Vagina (tissue), 2 donors: Measurements from ENCODE around the gene COL18A1. TPM values are rescaled to one million over a fixed set of nuclear protein-coding genes. Genes with fewer than 3 reads are reported as not detected.
"Not testable (repeated sequence)": the region's sequence is repeated elsewhere in the genome, so short reads cannot be mapped to it uniquely, and the experiment has no call there.

ENCODE experiments used
- DNase-seq, 2 donors: peaks; one replicate each; pipeline ENCODE4 v3.0.0-alpha.2; 2017; ENCODE audit errors: extremely low spot score in 2 of 2
- H3K27ac ChIP-seq: fragments of 200-600 bp; sonication (generic); one replicate; pipeline ENCODE4 v1.5.1; 2019
- H3K27me3 ChIP-seq: fragments of 200-600 bp; sonication (generic); one replicate; pipeline ENCODE4 v1.5.1; 2019
- H3K36me3 ChIP-seq, 2 donors: fragments of 200-600 bp; sonication (generic); one replicate each; pipeline ENCODE4 v1.5.1; 2017 to 2019
- H3K4me1 ChIP-seq: fragments of 200-600 bp; sonication (generic); one replicate; pipeline ENCODE4 v1.5.1; 2019
- H3K4me3 ChIP-seq, 2 donors: fragments of 200-600 bp; sonication (generic); 1 replicate in 1 of 2; 2 replicates in 1 of 2; pipeline ENCODE4 v1.5.1; 2016 to 2019
- H3K9me3 ChIP-seq: fragments of 200-600 bp; sonication (generic); one replicate; pipeline ENCODE4 v1.5.1; 2019
- POLR2A ChIP-seq, 2 donors: fragments of 450-650 bp; IDR thresholded peaks; one replicate each; pipeline ENCODE4 v1.6.1; 2017; ENCODE audit warnings: antibody characterized with exemption in 2 of 2, mild to moderate bottlenecking in 2 of 2, moderate library complexity in 2 of 2
- POLR2AphosphoS5 ChIP-seq, 2 donors: sonication (generic); formaldehyde crosslinking; IDR thresholded peaks; one replicate each; pipeline ENCODE4 v1.9.0; 2017; ENCODE audit warnings: antibody characterized with exemption in 2 of 2, mild to moderate bottlenecking in 2 of 2, low read depth in 1 of 2; ENCODE audit not compliant: insufficient read depth in 1 of 2
- intact Hi-C: fragments of 100-400 bp; cut with DNase I; formaldehyde crosslinking; loops from one replicate; pipeline ENCODE4 v1.15.1; 2023
- total RNA-seq: library from RNA; depleted of rRNA; stranded (reverse); fragments of >200 nt; gene quantifications from one replicate; pipeline ENCODE4 v1.2.3, GENCODE V29; 2016
- TF ChIP-seq, protein P1 (sequence below), 3 experiments: fragments of 450-650 bp in 2 of 3; fragments of 200-600 bp in 1 of 3; sonication (generic) in 1 of 3; IDR thresholded peaks; one replicate each; pipeline ENCODE4 v1.5.1; 2017 to 2019; ENCODE audit warnings: antibody characterized with exemption in 3 of 3, mild to moderate bottlenecking in 2 of 3, moderate library complexity in 2 of 3

Gene COL18A1
- total RNA-seq, 1 donor from 2014 or later = 86.7 TPM

DNA sequence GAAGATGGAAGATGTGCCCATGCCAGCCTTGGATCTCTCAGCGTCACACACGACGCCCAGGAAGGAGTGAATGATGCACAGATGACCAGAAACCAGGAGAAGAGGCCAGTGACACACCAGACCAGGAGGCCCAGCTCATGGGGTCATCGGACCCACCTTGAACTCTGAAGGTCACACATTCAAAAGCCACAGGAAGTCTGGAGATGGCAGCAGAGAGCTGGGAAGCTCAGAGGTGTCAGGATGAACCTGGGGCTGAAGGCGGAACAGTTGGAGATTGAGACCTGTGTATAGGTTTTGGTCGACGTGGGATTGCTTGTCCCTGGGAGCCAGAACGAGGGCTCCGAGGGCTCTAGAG lies 93.7 kb downstream of the COL18A1 start:
- no peak for DNase-seq
- H3K27ac ChIP-seq = no peak overlapping the region
- H3K36me3 ChIP-seq = peaks cover 0 to 49% of the 10 kb centered on the region in 2 donors
- TF ChIP-seq POLR2A (IDR thresholded peaks at IDR 0.05) (no peak), POLR2AphosphoS5 (IDR thresholded peaks at IDR 0.05; ENCODE audit: insufficient read depth in 1 of 2, low read depth in 1 of 2) (no peak)
- TF ChIP-seq, protein P1, sequence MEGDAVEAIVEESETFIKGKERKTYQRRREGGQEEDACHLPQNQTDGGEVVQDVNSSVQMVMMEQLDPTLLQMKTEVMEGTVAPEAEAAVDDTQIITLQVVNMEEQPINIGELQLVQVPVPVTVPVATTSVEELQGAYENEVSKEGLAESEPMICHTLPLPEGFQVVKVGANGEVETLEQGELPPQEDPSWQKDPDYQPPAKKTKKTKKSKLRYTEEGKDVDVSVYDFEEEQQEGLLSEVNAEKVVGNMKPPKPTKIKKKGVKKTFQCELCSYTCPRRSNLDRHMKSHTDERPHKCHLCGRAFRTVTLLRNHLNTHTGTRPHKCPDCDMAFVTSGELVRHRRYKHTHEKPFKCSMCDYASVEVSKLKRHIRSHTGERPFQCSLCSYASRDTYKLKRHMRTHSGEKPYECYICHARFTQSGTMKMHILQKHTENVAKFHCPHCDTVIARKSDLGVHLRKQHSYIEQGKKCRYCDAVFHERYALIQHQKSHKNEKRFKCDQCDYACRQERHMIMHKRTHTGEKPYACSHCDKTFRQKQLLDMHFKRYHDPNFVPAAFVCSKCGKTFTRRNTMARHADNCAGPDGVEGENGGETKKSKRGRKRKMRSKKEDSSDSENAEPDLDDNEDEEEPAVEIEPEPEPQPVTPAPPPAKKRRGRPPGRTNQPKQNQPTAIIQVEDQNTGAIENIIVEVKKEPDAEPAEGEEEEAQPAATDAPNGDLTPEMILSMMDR (IDR thresholded peaks at IDR 0.05) = no peak
- no peak overlapping the region for H3K4me3 ChIP-seq
- intact Hi-C loops = no loop called here
- no peaks in the 10 kb centered on the region for H3K27me3 ChIP-seq
- no peaks in the 10 kb centered on the region for H3K9me3 ChIP-seq
- H3K4me1 ChIP-seq = no peaks in the 10 kb centered on the region

DNA sequence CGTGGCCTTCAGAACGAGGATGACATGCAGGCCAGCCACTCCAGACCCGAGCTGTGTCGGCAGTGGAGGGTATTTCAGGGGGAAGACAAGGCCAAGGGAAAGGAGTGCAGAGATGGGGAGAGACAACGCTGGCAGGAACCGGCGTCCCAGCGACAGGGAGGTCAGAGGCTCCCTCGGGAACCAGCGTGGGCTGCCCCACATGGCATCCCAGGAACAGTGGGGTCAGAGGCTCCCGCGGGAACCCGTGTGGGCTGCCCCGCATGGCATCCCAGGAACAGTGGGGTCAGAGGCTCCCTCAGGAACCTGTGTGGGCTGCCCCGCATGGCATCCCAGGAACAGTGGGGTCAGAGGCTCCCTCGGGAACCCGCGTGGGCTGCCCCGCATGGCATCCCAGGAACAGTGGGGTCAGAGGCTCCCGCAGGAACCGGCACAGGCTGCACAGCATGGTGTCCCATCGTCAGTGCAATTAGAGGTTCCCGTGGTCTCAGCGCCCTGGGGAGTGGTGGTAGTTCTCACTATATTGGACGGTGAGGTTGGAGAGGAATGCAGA lies 94.3 kb downstream of the COL18A1 start:
- Histone ChIP-seq H3K36me3 (peaks cover 0 to 49% of the 10 kb centered on the region in 2 donors), H3K27me3 (no peaks in the 10 kb centered on the region), H3K4me1 (no peaks in the 10 kb centered on the region), H3K4me3 (no peak overlapping the region), H3K27ac (no peak overlapping the region), H3K9me3 (no peaks in the 10 kb centered on the region)
- DNase-seq = no peak
- intact Hi-C loops = no loop called here
- TF ChIP-seq POLR2A (IDR thresholded peaks at IDR 0.05) = no peak
- TF ChIP-seq, protein P1 (IDR thresholded peaks at IDR 0.05) = no peak
- TF ChIP-seq POLR2AphosphoS5 (IDR thresholded peaks at IDR 0.05; ENCODE audit: insufficient read depth in 1 of 2, low read depth in 1 of 2) = no peak

DNA sequence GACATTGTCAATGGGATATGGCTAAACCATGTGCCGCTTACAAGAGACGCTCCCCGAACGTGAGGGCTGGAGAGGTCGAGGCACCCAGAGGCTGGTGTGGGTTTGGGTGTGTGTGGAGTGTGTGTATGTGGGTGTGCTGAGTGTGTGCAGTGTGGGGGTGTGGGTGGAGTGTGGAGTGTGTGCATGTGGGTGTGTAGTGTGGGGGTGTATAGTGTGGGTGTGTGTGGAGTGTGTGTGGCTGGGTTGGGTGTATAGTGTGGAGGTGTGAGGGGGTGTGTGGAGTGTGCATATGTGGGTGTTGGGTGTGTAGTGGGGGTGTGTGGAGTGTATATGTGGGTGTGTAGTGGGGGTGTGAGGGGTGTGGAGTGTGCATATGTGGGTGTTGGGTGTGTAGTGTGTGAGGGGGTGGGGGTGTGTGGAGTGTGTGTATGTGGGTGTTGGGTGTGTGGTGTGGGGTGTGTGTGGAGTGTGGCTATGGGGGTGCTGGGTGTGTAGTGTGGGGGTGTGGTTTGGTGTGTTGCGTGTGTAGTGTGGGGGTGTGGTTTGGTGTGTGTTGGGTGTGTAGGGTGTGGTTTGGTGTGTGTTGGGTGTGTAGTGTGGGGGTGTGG lies 95.1 kb downstream of the COL18A1 start:
- no peaks in the 10 kb centered on the region for H3K9me3 ChIP-seq
- H3K36me3 ChIP-seq = peaks cover 0 to 42% of the 10 kb centered on the region in 2 donors
- no peaks in the 10 kb centered on the region for H3K27me3 ChIP-seq
- no peaks in the 10 kb centered on the region for H3K4me1 ChIP-seq
- no peak for DNase-seq
- H3K27ac ChIP-seq = no peak overlapping the region
- no peak overlapping the region for H3K4me3 ChIP-seq
- no peak for TF ChIP-seq POLR2A (IDR thresholded peaks at IDR 0.05)
- no peak for TF ChIP-seq POLR2AphosphoS5 (IDR thresholded peaks at IDR 0.05; ENCODE audit: insufficient read depth in 1 of 2, low read depth in 1 of 2)
- TF ChIP-seq, protein P1 (IDR thresholded peaks at IDR 0.05) = no peak
- intact Hi-C loops = no loop called here

DNA sequence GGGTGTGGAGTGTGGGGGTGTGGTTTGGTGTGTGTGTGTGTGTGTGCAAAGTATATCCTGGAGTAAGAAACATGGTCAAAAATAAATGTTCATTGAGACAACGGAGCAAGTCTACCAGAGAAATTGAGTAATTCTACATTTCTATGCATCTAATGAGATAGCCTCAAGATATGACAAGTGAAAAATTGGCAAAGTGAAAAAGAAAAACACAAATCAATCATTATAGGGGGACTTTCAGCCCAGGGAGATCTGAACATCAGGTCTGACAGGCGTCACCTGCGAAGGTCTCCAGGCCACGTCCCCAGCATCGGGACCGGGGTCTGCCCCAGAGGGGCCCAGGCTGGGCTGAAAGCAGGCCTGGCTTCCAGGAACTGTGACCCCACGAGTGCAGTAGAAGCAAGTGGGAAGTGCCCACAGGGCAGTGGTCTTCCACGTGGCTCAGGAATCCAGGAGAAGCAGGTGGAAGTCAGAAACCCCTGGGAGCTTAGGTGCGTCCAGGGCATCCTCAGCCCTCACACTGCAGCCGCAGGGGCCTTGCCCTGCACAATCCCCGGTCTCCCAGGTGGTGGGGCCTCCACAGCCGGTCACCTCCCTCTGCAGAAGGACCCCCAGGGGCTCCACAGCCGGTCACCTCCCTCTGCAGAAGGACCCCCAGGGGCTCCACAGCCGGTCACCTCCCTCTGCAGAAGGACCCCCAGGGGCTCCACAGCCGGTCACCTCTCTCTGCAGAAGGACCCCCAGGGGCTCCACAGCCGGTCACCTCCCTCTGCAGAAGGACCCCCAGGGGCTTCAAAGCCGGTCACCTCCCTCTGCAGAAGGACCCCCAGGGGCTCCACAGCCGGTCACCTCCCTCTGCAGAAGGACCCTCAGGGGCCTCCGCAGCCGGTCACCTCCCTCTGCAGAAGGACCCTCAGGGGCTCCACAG lies 96.4 kb downstream of the COL18A1 start:
- H3K4me1 ChIP-seq, H3K27me3 ChIP-seq, DNase-seq, H3K27ac ChIP-seq, H3K9me3 ChIP-seq, H3K4me3 ChIP-seq, intact Hi-C loops: not testable (repeated sequence)
- H3K36me3 ChIP-seq = peaks cover 0 to 30% of the 10 kb centered on the region in 2 donors

DNA sequence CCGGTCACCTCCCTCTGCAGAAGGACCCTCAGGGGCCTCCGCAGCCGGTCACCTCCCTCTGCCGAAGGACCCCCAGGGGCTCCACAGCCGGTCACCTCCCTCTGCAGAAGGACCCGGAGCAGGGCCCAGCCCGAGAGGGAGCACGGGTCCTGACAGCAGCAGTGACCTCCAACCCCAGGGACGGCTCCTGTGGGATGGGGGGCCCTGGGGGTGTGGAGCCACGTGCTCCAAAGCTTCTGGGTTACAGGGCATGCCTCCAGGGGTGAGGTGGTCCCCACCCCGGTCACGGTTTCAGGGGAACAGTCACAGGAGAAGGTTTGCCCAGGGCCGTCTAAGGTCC lies 97.0 kb downstream of the COL18A1 start:
- Histone ChIP-seq H3K4me3 (no peak overlapping the region), H3K27ac (no peak overlapping the region), H3K4me1 (no peaks in the 10 kb centered on the region), H3K9me3 (no peaks in the 10 kb centered on the region), H3K27me3 (no peaks in the 10 kb centered on the region), H3K36me3 (peaks cover 0 to 23% of the 10 kb centered on the region in 2 donors)
- DNase-seq = no peak
- TF ChIP-seq POLR2AphosphoS5 (IDR thresholded peaks at IDR 0.05; ENCODE audit: insufficient read depth in 1 of 2, low read depth in 1 of 2) (no peak), POLR2A (IDR thresholded peaks at IDR 0.05) (no peak)
- TF ChIP-seq, protein P1 (IDR thresholded peaks at IDR 0.05) = no peak
- intact Hi-C loops = no loop called here
